Stimulated activated naive CD4-positive, alpha-beta T cell treated with Interleukin-2 at 50 U/mL for 16 hours (primary cell): ENCODE data around the gene TMEM38A.
A peak's percentile ranks its signal among the peaks of the same experiment; 100 is the strongest.

Experiments used
- DNase-seq: peaks from one replicate; lab custom pipeline; 2025; lab: John Stamatoyannopoulos, UW

The TMEM38A gene

GRCh38 chr19:16660763-16661479 is at the start of gene TMEM38A:
Gene TMEM38A, plus strand, starts transcription at chr19:16661139. Its CDS starts 79 bp downstream, at chr19:16661218.
- peak; percentile 18 for DNase-seq

- no peak for DNase-seq
Observed at GRCh38 chr19:16612636-16613035, 48.3 kb upstream of the TMEM38A start.

GRCh38 chr19:16613841-16614240 is 47.1 kb upstream of the TMEM38A start:
- DNase-seq = no peak

- DNase-seq = no peak
Observed at GRCh38 chr19:16614941-16615340, 46.0 kb upstream of the TMEM38A start.

- no peak for DNase-seq
Observed at GRCh38 chr19:16615808-16616207, 45.1 kb upstream of the TMEM38A start.

- DNase-seq = no peak
Observed at GRCh38 chr19:16618248-16618647, 42.7 kb upstream of the TMEM38A start.

GRCh38 chr19:16619457-16619856 is 41.5 kb upstream of the TMEM38A start:
- no peak for DNase-seq

GRCh38 chr19:16620018-16620417 is 40.9 kb upstream of the TMEM38A start:
- no peak for DNase-seq

- no peak for DNase-seq
Observed at GRCh38 chr19:16620584-16620983, 40.4 kb upstream of the TMEM38A start.

GRCh38 chr19:16621165-16621800 is 39.7 kb upstream of the TMEM38A start:
- no peak for DNase-seq

GRCh38 chr19:16623066-16623465 is 37.9 kb upstream of the TMEM38A start:
- DNase-seq = no peak

- no peak for DNase-seq
Observed at GRCh38 chr19:16623576-16623975, 37.4 kb upstream of the TMEM38A start.

- no peak for DNase-seq
Observed at GRCh38 chr19:16624236-16624635, 36.7 kb upstream of the TMEM38A start.

- no peak for DNase-seq
Observed at GRCh38 chr19:16625163-16625958, 35.6 kb upstream of the TMEM38A start.

- DNase-seq = peak; percentile 10
Observed at GRCh38 chr19:16626796-16627192, 34.1 kb upstream of the TMEM38A start.

GRCh38 chr19:16627193-16627927 is 33.6 kb upstream of the TMEM38A start:
- no peak for DNase-seq

GRCh38 chr19:16627928-16628182 is 33.1 kb upstream of the TMEM38A start:
- DNase-seq = no peak

- peak; percentile 94 for DNase-seq
Observed at GRCh38 chr19:16628183-16628983, 32.6 kb upstream of the TMEM38A start, which contains the start of gene MED26. Gene MED26, minus strand, starts transcription at chr19:16628204. Its CDS starts 261 bp downstream, at chr19:16627943.

GRCh38 chr19:16628984-16629691 is 31.8 kb upstream of the TMEM38A start:
- no peak for DNase-seq

GRCh38 chr19:16631465-16631864 is 29.5 kb upstream of the TMEM38A start:
- DNase-seq = no peak

GRCh38 chr19:16637535-16637934 is 23.4 kb upstream of the TMEM38A start:
- no peak for DNase-seq
